ENCODE results near the gene ITPR1.

DNA sequence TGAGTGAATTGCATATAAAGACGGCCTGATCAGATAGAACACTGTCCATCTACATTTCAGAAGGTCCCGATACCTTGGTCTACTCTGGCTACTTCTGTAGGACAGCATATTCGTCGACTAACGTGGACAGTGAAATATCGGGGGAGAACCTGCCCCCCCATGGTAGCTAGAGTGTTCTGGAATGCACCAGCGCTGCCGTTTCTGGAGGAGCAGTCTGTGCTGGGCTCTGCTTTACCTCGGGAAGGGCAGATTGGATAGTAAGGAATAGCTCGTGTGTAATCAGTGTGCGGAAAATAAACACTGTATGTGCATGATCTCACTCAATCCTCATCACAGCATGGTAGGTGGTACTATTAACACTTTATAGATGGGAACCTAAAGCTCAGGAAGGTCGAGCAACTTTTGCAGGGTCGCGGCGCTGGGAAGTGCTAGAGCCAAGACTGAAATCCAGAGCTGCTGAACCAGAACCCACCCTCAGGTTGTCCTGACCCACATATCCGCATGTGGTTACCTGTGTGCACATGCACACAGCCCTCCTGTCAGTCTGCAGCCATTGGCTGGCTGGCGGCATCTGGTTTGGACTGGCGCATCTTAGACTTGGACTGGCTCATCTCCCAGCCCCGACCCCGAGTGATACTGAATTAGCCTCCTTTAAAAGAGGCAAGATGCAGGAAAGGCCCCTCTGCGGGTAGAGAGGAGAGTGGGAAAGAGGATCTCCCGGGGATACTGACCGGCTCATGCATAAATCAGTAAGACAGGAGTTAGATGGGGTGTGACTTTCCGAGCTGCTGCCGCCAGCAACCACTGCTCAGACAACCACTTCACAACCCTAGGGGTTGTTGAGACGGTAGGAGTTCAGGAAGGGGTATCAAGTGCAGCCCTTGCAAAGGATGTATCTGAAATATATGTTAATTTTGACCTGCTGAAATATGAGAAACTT is 331.1 kb downstream of the ITPR1 start:
- no peak for TF ChIP-seq FOXP2 (optimal IDR thresholded peaks at IDR 0.05; ENCODE audit: borderline replicate concordance, extremely low read depth, extremely low read length, insufficient read depth)
- no peak for TF ChIP-seq POLR2AphosphoS5 (IDR thresholded peaks at IDR 0.05; ENCODE audit: low read depth, low read length)

Measured in PFSK-1 (cell line).